ENCODE data around the gene POLE. TPM values are rescaled to one million over a fixed set of nuclear protein-coding genes. Genes with fewer than 3 reads are reported as not detected.

The POLE gene
- total and polyA plus RNA-seq, 2 experiments from 2014 or later: 19.3 to 46.1 TPM

DNA sequence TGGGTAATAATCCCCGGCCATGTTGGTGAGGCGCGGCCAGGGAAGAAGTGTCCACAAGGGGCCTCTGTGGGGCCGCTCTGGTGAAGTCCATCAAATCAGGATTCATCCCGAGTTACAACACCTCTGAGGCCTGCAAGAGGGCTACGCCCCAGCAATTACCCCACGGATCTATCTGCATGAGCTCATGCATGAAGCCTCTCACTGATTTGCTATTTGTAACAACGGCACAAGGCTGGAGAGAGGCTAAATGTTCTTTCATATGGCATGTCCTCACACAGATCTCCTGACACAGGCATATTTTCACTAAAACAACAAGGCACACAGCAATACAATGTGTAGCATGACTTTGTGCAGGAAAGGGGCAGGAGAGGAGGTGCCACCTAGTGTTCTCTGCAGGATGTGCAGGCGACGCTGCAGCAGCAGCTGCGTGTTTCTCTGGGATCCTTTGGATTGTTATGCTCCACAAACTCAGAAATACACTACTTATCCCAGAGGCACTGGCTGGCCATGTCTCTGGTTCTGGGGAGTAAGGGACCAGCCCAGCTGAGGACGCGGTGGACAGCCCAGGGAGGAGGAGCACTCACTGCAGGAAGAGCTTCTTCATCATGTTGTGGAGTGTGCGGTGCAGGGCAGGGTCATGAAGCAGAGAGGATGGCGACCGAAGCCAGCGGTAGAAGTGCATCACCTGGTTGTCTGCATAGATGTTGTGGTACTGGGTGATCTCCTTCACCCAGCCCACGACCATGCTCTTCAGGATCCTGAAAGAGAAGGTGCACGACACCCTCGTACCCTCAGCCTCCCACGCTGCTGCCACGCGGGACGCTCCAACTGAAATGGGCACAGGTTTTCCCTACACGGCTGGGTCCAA is 48.4 kb downstream of the POLE start:
- peak; percentile 23 to 74 for DNase-seq (ENCODE audit: low read depth in 1 of 2, low spot score in 1 of 2)
- Histone ChIP-seq H3K27ac (no peak overlapping the region), H3K27me3 (no peaks in the 10 kb centered on the region), H3K9me3 (ENCODE audit: low read depth) (no peaks in the 10 kb centered on the region), H3K36me3 (peaks cover 19% of the 10 kb centered on the region), H3K4me1 (ENCODE audit: low read depth) (no peaks in the 10 kb centered on the region), H3K4me3 (no peak overlapping the region)
- TF ChIP-seq, protein P1, sequence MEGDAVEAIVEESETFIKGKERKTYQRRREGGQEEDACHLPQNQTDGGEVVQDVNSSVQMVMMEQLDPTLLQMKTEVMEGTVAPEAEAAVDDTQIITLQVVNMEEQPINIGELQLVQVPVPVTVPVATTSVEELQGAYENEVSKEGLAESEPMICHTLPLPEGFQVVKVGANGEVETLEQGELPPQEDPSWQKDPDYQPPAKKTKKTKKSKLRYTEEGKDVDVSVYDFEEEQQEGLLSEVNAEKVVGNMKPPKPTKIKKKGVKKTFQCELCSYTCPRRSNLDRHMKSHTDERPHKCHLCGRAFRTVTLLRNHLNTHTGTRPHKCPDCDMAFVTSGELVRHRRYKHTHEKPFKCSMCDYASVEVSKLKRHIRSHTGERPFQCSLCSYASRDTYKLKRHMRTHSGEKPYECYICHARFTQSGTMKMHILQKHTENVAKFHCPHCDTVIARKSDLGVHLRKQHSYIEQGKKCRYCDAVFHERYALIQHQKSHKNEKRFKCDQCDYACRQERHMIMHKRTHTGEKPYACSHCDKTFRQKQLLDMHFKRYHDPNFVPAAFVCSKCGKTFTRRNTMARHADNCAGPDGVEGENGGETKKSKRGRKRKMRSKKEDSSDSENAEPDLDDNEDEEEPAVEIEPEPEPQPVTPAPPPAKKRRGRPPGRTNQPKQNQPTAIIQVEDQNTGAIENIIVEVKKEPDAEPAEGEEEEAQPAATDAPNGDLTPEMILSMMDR (IDR thresholded peaks at IDR 0.05; ENCODE audit: low read depth, low read length): peak; percentile 91

DNA sequence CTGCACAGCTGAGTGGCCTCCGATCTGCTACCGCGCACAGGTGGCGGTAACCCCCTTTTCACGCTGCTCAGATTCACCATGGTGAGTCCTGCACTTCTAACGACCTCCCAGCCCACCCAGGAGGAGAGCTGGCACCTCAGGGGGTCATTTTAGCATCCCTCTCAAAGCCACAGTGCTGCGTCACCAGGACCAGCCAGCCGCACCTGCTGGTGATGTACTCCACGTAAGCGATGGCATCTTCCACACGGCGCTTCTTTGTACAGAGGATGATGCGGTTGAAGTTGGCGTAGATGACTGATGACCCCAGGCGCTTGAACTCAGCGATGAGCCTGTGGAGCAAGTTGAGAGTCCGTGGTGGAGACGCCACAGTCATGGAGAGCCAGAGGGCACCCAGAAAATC is 49.3 kb downstream of the POLE start:
- no peak for DNase-seq (ENCODE audit: low read depth in 1 of 2, low spot score in 1 of 2)
- Histone ChIP-seq H3K27ac (no peak overlapping the region), H3K27me3 (no peaks in the 10 kb centered on the region), H3K4me3 (no peak overlapping the region), H3K9me3 (ENCODE audit: low read depth) (no peaks in the 10 kb centered on the region), H3K36me3 (peaks cover 24% of the 10 kb centered on the region), H3K4me1 (ENCODE audit: low read depth) (no peaks in the 10 kb centered on the region)
- TF ChIP-seq, protein P1 (IDR thresholded peaks at IDR 0.05; ENCODE audit: low read depth, low read length): no peak

DNA sequence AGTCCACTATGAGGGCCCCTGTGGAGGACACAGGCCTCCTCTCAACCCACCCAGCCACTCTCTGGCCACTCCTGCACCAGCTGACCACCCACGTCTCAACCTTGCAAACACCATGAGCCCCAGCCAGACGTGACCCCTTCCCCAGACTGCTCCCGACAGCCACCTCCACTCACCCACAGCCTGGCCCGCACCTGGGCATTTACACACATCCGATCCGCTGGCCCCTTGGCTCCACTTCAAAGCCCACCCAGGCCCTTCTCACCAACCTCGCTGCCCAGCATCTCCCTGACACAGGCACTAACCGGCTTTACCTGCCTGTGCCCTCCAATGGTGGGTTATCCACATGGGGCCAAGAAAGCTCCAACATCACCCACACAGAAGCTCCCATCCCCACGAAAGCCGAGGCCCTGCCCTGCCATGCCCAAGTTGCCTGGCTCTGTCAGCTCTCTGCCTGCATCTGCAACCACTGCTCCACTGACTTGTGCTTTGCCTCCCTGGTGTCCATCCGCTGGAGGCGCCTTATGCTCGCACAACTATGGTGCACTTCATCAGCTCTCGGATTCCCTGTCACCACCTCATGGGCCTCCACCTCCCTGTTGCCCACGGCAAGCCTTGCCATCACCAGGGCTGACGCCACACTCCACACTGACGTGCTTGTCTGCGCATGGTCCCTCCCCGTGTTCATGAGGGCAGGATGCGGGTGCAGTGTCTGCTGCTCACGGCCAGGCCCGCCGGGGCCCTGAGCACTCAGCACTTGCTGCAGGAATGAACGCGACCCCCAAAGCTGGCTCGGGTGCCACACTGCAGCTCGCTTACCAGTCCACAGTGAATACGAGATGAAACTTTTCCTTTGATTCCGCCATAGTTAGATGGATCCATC is 51.8 kb downstream of the POLE start:
- no peak for DNase-seq (ENCODE audit: low read depth in 1 of 2, low spot score in 1 of 2)
- no peaks in the 10 kb centered on the region for H3K27me3 ChIP-seq
- no peak overlapping the region for H3K27ac ChIP-seq
- H3K9me3 ChIP-seq (ENCODE audit: low read depth): no peaks in the 10 kb centered on the region
- peaks cover 19% of the 10 kb centered on the region for H3K36me3 ChIP-seq
- TF ChIP-seq, protein P1 (IDR thresholded peaks at IDR 0.05; ENCODE audit: low read depth, low read length): no peak
- H3K4me1 ChIP-seq (ENCODE audit: low read depth): no peaks in the 10 kb centered on the region
- H3K4me3 ChIP-seq: no peak overlapping the region

DNA sequence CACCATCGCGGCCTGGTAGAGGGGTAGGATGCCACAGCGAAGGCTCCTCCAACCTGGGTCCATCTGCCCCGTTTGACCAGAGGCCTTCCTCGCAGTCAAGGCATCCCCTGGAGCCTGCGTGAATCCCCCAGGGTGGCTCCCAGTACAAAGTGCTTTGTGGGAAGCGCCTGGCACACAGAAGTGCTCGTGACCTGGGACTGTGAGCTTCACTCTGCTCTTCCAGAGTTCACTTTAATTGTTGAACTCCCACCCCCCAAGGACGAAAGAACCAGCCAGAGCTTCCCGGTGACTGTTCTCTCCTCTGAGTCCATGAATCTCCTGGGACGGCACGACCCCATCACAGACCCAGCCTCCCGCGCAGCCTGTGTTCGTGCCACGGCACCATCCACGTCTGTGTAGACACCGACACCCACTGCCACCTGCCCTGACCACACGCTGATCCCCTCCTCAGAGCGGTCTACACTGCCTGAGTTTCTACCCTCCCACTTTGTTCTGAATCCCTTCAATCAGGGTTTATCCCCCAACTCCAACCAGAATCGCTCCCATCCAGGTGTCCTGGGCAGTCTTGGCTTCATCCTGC is 52.6 kb downstream of the POLE start:
- Histone ChIP-seq H3K9me3 (ENCODE audit: low read depth) (no peaks in the 10 kb centered on the region), H3K27ac (no peak overlapping the region), H3K4me1 (ENCODE audit: low read depth) (no peaks in the 10 kb centered on the region), H3K27me3 (no peaks in the 10 kb centered on the region), H3K36me3 (peaks cover 22% of the 10 kb centered on the region), H3K4me3 (no peak overlapping the region)
- DNase-seq (ENCODE audit: low read depth in 1 of 2, low spot score in 1 of 2): no peak
- TF ChIP-seq, protein P1 (IDR thresholded peaks at IDR 0.05; ENCODE audit: low read depth, low read length): no peak

GRCh38 chr12:132633901-132634300 is 53.2 kb downstream of the POLE start:
- DNase-seq (ENCODE audit: low read depth in 1 of 2, low spot score in 1 of 2): no peak
- no peak overlapping the region for H3K27ac ChIP-seq
- no peaks in the 10 kb centered on the region for H3K9me3 ChIP-seq (ENCODE audit: low read depth)

More at GRCh38 chr12:132633901-132634300, 53.2 kb downstream of the POLE start:
- H3K4me1 ChIP-seq (ENCODE audit: low read depth): no peaks in the 10 kb centered on the region
- TF ChIP-seq, protein P1 (IDR thresholded peaks at IDR 0.05; ENCODE audit: low read depth, low read length): no peak
- no peak overlapping the region for H3K4me3 ChIP-seq
- H3K27me3 ChIP-seq: no peaks in the 10 kb centered on the region
- peaks cover 23% of the 10 kb centered on the region for H3K36me3 ChIP-seq

All from cardiac muscle cell (in vitro differentiated cells and primary cell).